ENCODE data around the gene URM1.

- no peak for TF ChIP-seq CTCF (IDR thresholded peaks at IDR 0.05)
- no peak for TF ChIP-seq POLR2A (IDR thresholded peaks at IDR 0.05)
- no peak for TF ChIP-seq EP300 (IDR thresholded peaks at IDR 0.05)
These were observed 11.1 kb downstream of the URM1 start for GRCh38 chr9:128382261-128382660.
